ENCODE data around the gene SLC2A13.

SLC2A13 gene

DNA sequence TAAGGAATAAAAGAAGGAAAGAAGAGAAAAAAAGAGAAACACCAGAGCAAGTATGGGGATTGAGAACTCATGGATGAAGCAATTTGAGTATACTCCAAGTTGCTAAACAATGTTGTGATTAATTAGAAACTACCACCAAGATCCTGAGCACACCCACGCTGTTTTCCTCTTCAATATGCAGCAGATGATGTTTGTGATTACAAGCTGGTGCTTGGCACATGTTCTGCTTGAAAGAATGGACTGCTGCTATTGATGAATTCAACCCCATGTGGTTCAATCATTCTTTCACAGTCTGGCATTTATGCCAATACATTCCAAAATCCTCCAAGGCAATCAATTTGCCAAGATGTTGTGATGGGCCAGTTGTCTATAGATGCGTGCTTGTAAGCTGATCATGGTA is 146.8 kb downstream of the SLC2A13 start:
- H3K36me3 ChIP-seq (ENCODE audit: control insufficient read depth, insufficient read depth, low read length, severe bottlenecking), result no peaks in the 10 kb centered on the region
- no peaks in the 10 kb centered on the region for H3K4me1 ChIP-seq (ENCODE audit: control insufficient read depth, insufficient read depth, low read length)
- no peak overlapping the region for H3K9ac ChIP-seq (ENCODE audit: low read length)
- H3K4me3 ChIP-seq (ENCODE audit: low read length), result no peak overlapping the region
- H3K9me3 ChIP-seq (ENCODE audit: control insufficient read depth, low read length), result no peaks in the 10 kb centered on the region
- H3K27me3 ChIP-seq (replicated peaks; ENCODE audit: control insufficient read depth, insufficient read depth, low read length), result no peaks in the 10 kb centered on the region
- DNase-seq (ENCODE audit: low read depth), result peak; percentile 51

DNA sequence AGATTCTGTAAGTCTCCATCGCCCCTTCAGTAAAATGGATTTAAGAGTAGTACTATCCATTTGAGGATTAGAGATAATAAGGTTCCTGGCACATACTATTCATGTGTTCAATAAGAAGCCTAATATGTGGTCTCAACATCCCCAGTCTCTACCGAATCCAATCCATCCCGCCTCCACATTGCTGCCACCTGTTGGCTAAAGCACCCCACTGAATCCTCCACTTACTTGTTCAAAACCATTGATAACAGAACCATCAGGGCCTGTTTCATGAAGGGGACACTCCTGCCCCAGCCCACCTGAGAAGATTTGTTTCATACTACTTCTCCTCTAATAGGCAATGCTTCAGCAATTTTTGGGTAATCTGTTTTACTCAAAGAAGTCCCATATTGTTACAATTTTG is 147.5 kb downstream of the SLC2A13 start:
- H3K9me3 ChIP-seq (ENCODE audit: control insufficient read depth, low read length), result no peaks in the 10 kb centered on the region
- DNase-seq (ENCODE audit: low read depth), result no peak
- no peak overlapping the region for H3K9ac ChIP-seq (ENCODE audit: low read length)
- no peaks in the 10 kb centered on the region for H3K4me1 ChIP-seq (ENCODE audit: control insufficient read depth, insufficient read depth, low read length)
- H3K4me3 ChIP-seq (ENCODE audit: low read length), result no peak overlapping the region
- H3K36me3 ChIP-seq (ENCODE audit: control insufficient read depth, insufficient read depth, low read length, severe bottlenecking), result no peaks in the 10 kb centered on the region
- H3K27me3 ChIP-seq (replicated peaks; ENCODE audit: control insufficient read depth, insufficient read depth, low read length), result no peaks in the 10 kb centered on the region

DNA sequence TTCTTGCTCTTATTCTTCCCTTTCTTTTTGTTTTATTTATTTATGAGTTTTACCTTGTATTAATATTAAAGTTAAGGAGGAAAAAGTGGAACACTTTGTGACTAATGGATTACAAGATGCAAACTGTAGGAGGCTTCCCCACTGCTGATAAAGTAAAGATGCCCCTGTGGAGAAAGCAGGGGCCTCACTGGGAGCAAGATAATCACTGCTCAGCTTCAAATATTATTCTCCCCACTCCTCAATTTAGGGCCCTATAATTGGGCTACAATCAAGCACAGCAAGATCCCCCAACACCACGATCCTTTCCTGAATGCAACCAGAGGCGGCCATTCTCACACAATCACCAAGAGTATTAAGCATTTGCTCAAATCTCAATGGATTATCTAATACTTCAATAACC is 149.2 kb downstream of the SLC2A13 start:
- Histone ChIP-seq H3K4me3 (ENCODE audit: low read length) (no peak overlapping the region), H3K27me3 (replicated peaks; ENCODE audit: control insufficient read depth, insufficient read depth, low read length) (no peaks in the 10 kb centered on the region), H3K9me3 (ENCODE audit: control insufficient read depth, low read length) (no peaks in the 10 kb centered on the region), H3K36me3 (ENCODE audit: control insufficient read depth, insufficient read depth, low read length, severe bottlenecking) (no peaks in the 10 kb centered on the region), H3K9ac (ENCODE audit: low read length) (no peak overlapping the region), H3K4me1 (ENCODE audit: control insufficient read depth, insufficient read depth, low read length) (no peaks in the 10 kb centered on the region)
- no peak for DNase-seq (ENCODE audit: low read depth)

DNA sequence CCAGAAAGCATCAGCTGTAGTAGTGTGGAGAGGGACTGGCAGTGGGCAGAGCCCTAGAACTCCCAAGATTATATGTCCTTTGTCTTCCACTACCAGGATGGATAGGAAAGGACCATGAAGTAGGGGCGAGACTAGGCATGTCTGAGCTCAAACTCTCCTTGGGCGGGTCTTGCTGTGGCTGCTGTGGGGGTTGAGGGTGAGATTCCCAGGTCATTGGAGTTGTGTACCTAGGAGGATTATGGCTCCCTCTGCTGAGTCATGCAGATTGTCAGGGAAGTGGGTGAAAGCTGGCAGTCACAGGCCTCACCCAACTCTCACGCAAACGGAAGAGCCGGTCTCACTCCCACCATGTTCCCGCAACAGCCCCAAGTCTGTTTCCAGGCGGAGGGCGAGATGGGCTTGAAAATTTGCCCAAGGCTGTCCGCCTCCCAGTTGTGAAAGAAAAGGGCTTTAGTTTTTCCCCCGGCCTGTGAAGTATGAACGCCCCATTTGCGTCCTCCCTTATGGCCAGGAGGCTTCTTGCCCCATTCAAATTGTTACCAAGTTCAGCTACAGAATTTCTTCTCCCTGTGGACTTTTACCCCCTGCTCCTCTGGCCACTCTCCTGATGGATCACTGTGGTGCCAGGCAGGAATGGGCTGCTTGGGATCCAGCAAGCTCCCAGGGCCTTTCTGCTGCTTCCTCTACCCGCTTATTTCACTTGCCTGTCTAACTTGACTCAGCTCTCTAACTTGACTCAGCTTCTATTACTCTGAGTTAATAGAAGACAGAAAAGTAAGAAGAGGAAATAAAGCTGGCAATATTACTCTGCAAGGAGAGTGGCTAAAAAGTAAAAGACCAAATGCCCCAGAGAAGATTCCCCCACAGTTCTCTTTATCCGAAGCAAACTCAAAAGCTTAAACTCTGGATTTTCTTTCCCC is 159.3 kb downstream of the SLC2A13 start:
- no peaks in the 10 kb centered on the region for H3K36me3 ChIP-seq (ENCODE audit: control insufficient read depth, insufficient read depth, low read length, severe bottlenecking)
- no peak overlapping the region for H3K4me3 ChIP-seq (ENCODE audit: low read length)
- H3K9ac ChIP-seq (ENCODE audit: low read length), result no peak overlapping the region
- DNase-seq (ENCODE audit: low read depth), result no peak
- no peaks in the 10 kb centered on the region for H3K27me3 ChIP-seq (replicated peaks; ENCODE audit: control insufficient read depth, insufficient read depth, low read length)
- no peaks in the 10 kb centered on the region for H3K9me3 ChIP-seq (ENCODE audit: control insufficient read depth, low read length)
- no peaks in the 10 kb centered on the region for H3K4me1 ChIP-seq (ENCODE audit: control insufficient read depth, insufficient read depth, low read length)

DNA sequence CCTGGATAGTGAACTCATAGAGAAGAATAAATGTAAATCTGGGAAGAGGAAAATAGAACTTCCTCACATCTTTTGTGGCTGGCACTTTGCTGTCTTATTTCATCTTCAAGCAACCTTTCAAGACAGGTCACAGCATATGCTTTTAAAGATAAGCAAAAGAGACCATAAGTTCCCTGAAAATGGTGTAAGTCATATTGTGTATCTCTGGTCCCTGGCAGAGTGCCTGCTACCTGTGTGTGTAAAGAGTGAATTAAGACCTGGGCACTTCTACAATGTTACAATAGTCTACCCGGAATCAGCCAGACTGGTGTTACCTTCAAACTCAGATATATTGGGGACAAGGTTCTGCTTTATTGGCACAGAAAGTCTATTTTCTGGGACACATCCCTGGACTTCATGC is 168.8 kb downstream of the SLC2A13 start:
- no peak overlapping the region for H3K9ac ChIP-seq (ENCODE audit: low read length)
- H3K9me3 ChIP-seq (ENCODE audit: control insufficient read depth, low read length), result no peaks in the 10 kb centered on the region
- H3K27me3 ChIP-seq (replicated peaks; ENCODE audit: control insufficient read depth, insufficient read depth, low read length), result no peaks in the 10 kb centered on the region
- H3K4me1 ChIP-seq (ENCODE audit: control insufficient read depth, insufficient read depth, low read length), result peaks cover 11% of the 10 kb centered on the region
- no peak for DNase-seq (ENCODE audit: low read depth)
- no peak overlapping the region for H3K4me3 ChIP-seq (ENCODE audit: low read length)
- no peaks in the 10 kb centered on the region for H3K36me3 ChIP-seq (ENCODE audit: control insufficient read depth, insufficient read depth, low read length, severe bottlenecking)

DNA sequence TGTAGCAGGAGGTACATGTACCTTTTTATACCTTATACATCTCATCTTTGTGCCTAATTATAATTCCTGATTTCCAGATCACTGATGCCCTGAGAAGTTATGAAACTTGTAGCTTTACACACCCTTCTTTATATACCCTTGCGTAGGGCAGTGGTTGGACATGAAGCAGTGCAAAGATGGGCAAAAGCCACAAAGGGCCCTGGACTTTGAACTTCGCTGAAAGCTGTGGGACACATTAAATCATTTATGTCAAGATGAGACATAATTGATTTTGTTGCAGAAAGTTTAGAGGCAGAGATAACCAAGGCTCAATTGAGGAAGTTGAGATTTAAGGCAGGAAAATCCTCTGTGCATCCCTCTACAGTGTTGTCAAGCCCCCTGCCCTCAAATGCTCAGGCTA is 170.0 kb downstream of the SLC2A13 start:
- Histone ChIP-seq H3K4me1 (ENCODE audit: control insufficient read depth, insufficient read depth, low read length) (peaks cover 13% of the 10 kb centered on the region), H3K27me3 (replicated peaks; ENCODE audit: control insufficient read depth, insufficient read depth, low read length) (no peaks in the 10 kb centered on the region), H3K4me3 (ENCODE audit: low read length) (no peak overlapping the region)

DNA sequence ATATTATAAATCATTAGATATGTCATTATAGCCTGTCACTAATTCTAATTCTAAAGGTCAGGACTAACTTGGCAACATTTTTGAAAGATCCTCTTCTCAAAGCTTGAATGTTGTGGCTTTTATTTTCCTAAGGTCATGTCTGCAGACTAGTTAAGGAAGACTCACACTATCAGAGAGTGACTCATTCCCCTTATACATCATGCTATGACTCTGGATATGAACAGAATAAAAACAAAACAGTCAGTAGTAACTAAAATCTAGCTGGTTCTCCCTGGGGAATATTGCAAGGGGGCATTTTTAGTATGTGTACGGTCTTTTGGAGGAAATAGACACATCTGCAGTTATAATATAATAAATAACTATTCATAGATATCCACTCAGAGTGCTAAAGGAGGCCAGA is 170.6 kb downstream of the SLC2A13 start:
- Histone ChIP-seq H3K4me3 (ENCODE audit: low read length) (no peak overlapping the region), H3K9me3 (ENCODE audit: control insufficient read depth, low read length) (no peaks in the 10 kb centered on the region), H3K9ac (ENCODE audit: low read length) (no peak overlapping the region), H3K4me1 (ENCODE audit: control insufficient read depth, insufficient read depth, low read length) (peaks cover 13% of the 10 kb centered on the region), H3K27me3 (replicated peaks; ENCODE audit: control insufficient read depth, insufficient read depth, low read length) (no peaks in the 10 kb centered on the region), H3K36me3 (ENCODE audit: control insufficient read depth, insufficient read depth, low read length, severe bottlenecking) (no peaks in the 10 kb centered on the region)
- DNase-seq (ENCODE audit: low read depth), result peak; percentile 36

More for the DNA sequence above, 170.0 kb downstream of the SLC2A13 start:
- H3K9ac ChIP-seq (ENCODE audit: low read length), result no peak overlapping the region
- no peaks in the 10 kb centered on the region for H3K9me3 ChIP-seq (ENCODE audit: control insufficient read depth, low read length)
- no peak for DNase-seq (ENCODE audit: low read depth)
- H3K36me3 ChIP-seq (ENCODE audit: control insufficient read depth, insufficient read depth, low read length, severe bottlenecking), result no peaks in the 10 kb centered on the region

DNA sequence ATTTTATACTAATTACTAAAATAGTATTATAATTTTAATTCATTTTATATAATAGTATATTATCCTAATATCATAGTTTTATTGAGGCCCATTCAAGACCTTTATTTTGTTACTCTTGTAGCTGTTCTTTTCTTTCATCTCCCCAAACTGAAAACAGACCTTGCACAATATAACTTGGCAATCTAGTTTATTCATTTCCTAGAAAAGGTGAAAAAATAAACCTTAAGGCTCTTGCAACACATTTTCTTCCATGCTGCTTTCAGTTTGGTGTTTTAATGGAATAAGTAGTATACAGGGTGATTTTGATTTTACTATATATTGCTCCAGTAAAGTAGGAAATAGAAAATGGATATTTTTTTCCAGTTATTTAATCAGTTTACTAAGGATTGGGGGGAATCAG is 174.0 kb downstream of the SLC2A13 start:
- H3K36me3 ChIP-seq (ENCODE audit: control insufficient read depth, insufficient read depth, low read length, severe bottlenecking), result no peaks in the 10 kb centered on the region
- DNase-seq (ENCODE audit: low read depth), result peak; percentile 81
- no peak overlapping the region for H3K9ac ChIP-seq (ENCODE audit: low read length)
- no peaks in the 10 kb centered on the region for H3K27me3 ChIP-seq (replicated peaks; ENCODE audit: control insufficient read depth, insufficient read depth, low read length)
- no peak overlapping the region for H3K4me3 ChIP-seq (ENCODE audit: low read length)
- H3K9me3 ChIP-seq (ENCODE audit: control insufficient read depth, low read length), result no peaks in the 10 kb centered on the region
- H3K4me1 ChIP-seq (ENCODE audit: control insufficient read depth, insufficient read depth, low read length), result peaks cover 13% of the 10 kb centered on the region

DNA sequence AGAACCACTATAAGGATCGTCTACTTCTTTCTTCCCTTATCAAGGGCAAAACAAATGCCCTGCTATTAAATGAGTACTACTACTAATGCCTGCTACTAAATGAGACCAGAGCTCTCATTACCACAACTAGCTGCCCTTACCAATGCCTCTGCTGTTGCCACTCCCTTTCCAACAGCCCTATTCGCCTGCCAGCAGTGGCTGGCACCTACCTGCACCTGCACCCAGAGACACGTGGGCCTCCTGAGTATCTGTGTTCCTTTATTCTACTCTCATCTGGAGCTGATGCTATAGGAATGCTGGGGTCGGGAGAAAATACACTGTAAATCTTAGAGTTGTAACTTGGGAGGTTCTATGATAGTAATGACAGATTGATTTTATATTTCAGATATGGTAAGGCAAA is 174.7 kb downstream of the SLC2A13 start:
- DNase-seq (ENCODE audit: low read depth), result no peak
- Histone ChIP-seq H3K27me3 (replicated peaks; ENCODE audit: control insufficient read depth, insufficient read depth, low read length) (no peaks in the 10 kb centered on the region), H3K4me3 (ENCODE audit: low read length) (no peak overlapping the region), H3K4me1 (ENCODE audit: control insufficient read depth, insufficient read depth, low read length) (peaks cover 13% of the 10 kb centered on the region), H3K9me3 (ENCODE audit: control insufficient read depth, low read length) (no peaks in the 10 kb centered on the region), H3K36me3 (ENCODE audit: control insufficient read depth, insufficient read depth, low read length, severe bottlenecking) (no peaks in the 10 kb centered on the region), H3K9ac (ENCODE audit: low read length) (no peak overlapping the region)

DNA sequence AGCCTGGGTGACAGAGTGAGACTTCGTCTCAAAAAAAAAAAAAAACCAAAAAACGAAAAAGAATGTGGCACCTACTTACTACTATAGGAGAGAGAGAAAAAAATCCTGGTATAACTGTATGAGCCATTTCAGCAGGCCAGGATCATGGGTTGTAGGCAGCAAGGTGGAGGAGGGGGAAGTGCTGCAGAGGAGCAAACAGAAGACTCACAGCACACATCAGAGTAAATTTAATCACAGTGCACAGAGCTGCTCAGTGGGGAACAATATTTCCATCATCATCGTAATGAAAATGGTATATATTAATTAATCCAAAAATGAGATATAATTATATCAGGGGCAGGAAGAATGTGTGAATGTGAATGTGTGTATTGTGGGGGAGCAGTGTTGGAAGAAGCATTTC is 175.8 kb downstream of the SLC2A13 start:
- Histone ChIP-seq H3K36me3 (ENCODE audit: control insufficient read depth, insufficient read depth, low read length, severe bottlenecking) (no peaks in the 10 kb centered on the region), H3K27me3 (replicated peaks; ENCODE audit: control insufficient read depth, insufficient read depth, low read length) (no peaks in the 10 kb centered on the region), H3K4me3 (ENCODE audit: low read length) (no peak overlapping the region), H3K4me1 (ENCODE audit: control insufficient read depth, insufficient read depth, low read length) (peaks cover 7% of the 10 kb centered on the region), H3K9me3 (ENCODE audit: control insufficient read depth, low read length) (no peaks in the 10 kb centered on the region), H3K9ac (ENCODE audit: low read length) (no peak overlapping the region)
- no peak for DNase-seq (ENCODE audit: low read depth)

DNA sequence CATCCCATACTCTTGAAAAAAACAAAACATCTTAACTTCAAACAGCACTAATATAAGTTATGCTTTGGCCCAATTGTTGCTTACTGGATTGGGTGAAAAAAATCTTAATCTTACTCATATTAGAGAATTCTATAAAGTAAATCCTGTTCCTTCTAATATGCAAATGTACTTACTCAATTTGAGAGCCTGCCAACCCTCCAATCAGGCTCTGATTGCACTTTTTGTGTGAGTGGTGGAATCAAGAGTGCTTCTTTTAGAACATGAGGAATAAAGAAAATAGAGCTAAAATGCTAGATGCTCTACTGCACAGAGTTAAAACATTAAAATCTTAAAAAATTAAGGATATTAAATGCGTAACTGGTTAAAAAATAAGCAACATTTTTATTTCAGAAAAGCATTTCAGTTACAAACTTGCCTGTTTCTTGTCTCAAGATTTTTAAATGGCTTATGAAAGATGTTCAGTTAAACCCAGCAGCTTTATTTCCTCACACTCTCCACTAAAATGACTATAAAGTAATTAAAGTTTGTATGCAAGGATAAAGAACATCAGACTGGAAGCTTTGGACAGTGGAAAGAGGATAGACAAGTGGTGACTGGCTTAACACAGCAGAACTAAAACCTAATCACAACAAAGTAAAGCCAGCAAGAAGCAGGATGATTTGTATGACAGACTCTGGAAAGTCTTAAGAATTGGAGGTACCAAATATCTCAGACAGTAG is 177.5 kb downstream of the SLC2A13 start:
- Histone ChIP-seq H3K36me3 (ENCODE audit: control insufficient read depth, insufficient read depth, low read length, severe bottlenecking) (no peaks in the 10 kb centered on the region), H3K4me1 (ENCODE audit: control insufficient read depth, insufficient read depth, low read length) (peaks cover 7% of the 10 kb centered on the region), H3K4me3 (ENCODE audit: low read length) (no peak overlapping the region), H3K9me3 (ENCODE audit: control insufficient read depth, low read length) (no peaks in the 10 kb centered on the region), H3K27me3 (replicated peaks; ENCODE audit: control insufficient read depth, insufficient read depth, low read length) (no peaks in the 10 kb centered on the region), H3K9ac (ENCODE audit: low read length) (no peak overlapping the region)
- no peak for DNase-seq (ENCODE audit: low read depth)
